Activated naive CD4-positive, alpha-beta T cell treated with anti-CD3 and anti-CD28 coated beads for 36 hours (primary cell): ENCODE results near the gene PIK3C2G. TPM values are rescaled to one million over a fixed set of nuclear protein-coding genes. Genes with fewer than 3 reads are reported as not detected.

Experiments used
- CTCF ChIA-PET: fragments of 350-600 bp; sonication (Branson Sonifier 250); formaldehyde crosslinking; loops from one replicate; lab custom pipeline; 2021; ENCODE audit warnings: antibody characterized with exemption; lab: Charles Lee
- DNase-seq: peaks from one replicate; pipeline ENCODE4 v3.0.0-alpha.2; 2020
- H3K27ac Mint-ChIP-seq: one replicate; pipeline ENCODE4 v1.8.0; 2021; ENCODE audit warnings: mild to moderate bottlenecking, mixed read lengths
- H3K27me3 Mint-ChIP-seq: one replicate; pipeline ENCODE4 v1.8.0; 2021; ENCODE audit warnings: low read depth, mixed read lengths
- H3K36me3 Mint-ChIP-seq: one replicate; pipeline ENCODE4 v1.8.0; 2021; ENCODE audit warnings: low read depth, mixed read lengths
- H3K4me1 Mint-ChIP-seq: one replicate; pipeline ENCODE4 v1.8.0; 2021; ENCODE audit warnings: low read depth, mixed read lengths
- H3K4me3 Mint-ChIP-seq: one replicate; pipeline ENCODE4 v1.8.0; 2021; ENCODE audit warnings: mild to moderate bottlenecking, moderate library complexity, mixed read lengths
- H3K9me3 Mint-ChIP-seq: one replicate; pipeline ENCODE4 v1.8.0; 2021; ENCODE audit warnings: mixed read lengths
- intact Hi-C: fragments of 100-400 bp; cut with micrococcal nuclease; formaldehyde crosslinking; loops from one replicate; pipeline ENCODE4 v1.15.1; 2023
- total RNA-seq, 2 experiments: library from RNA; stranded (reverse); gene quantifications; one replicate each; pipeline ENCODE4 v1.2.3, GENCODE V29; 2021

The PIK3C2G gene
- total RNA-seq, 2 experiments from 2014 or later, result not detected

DNA sequence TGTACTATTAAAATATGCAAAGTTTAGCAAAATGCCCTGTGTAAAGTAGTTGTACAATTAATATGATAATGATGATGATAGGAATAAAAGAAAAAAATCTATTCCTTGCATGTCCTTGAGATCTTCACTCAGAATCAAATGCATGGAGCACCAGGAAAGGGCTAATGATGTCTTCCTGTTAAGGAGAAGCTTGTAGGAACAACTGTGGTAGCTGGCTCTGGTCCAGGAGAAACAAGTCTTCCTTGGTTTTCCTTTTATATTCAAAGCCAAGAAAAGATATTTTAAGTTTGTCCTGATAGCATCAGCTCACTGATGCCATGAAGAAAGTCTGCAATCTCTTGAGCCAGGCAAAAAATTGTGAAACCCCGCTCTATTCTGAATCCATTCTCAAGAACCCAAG lies 138.9 kb downstream of the PIK3C2G start:
- H3K4me3 Mint-ChIP-seq, result no peak overlapping the region
- H3K27me3 Mint-ChIP-seq, result no peaks in the 10 kb centered on the region
- no peak overlapping the region for H3K27ac Mint-ChIP-seq
- peaks cover 8% of the 10 kb centered on the region for H3K9me3 Mint-ChIP-seq
- intact Hi-C loops, result no loop called here
- no peaks in the 10 kb centered on the region for H3K36me3 Mint-ChIP-seq
- DNase-seq, result no peak
- no peaks in the 10 kb centered on the region for H3K4me1 Mint-ChIP-seq
- CTCF ChIA-PET, result no interaction called here

DNA sequence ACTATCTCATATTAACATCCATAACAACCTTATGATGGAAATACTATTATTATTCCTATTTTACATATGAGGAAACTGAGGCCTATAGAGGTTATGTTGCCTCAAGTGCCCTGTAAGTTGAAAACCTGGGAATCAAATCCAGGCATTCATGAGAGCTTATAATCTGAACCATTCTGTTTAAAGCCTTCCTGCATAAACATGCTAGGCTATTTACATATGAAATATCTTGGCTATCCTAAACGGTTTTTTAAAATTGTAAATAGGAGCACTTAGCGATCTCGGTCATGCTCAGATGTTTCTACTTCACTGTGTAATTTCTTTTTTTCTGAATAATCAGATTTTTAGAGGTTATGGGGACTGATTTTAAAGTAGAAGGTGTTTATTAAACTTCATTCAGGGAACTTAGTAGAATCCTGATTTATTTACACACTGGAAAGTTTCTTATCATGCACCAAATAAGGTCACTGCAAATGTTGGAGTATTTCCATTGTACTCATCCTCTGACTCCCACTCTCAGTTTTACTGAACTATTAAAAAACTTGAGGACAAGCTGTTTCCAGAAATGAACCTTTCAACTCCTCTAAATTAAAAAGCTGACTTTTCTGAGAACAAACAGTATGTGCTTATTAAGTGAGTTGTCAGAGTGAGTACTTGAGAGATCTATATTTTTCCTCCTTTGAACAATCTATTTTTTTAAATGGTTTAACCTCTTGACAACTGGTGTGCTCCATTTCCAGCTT lies 141.7 kb downstream of the PIK3C2G start:
- intact Hi-C loops, result no loop called here
- Mint-ChIP-seq H3K4me1 (no peaks in the 10 kb centered on the region), H3K4me3 (no peak overlapping the region), H3K27me3 (no peaks in the 10 kb centered on the region), H3K9me3 (peaks cover 17% of the 10 kb centered on the region), H3K36me3 (no peaks in the 10 kb centered on the region), H3K27ac (no peak overlapping the region)
- DNase-seq, result no peak
- CTCF ChIA-PET, result no interaction called here

DNA sequence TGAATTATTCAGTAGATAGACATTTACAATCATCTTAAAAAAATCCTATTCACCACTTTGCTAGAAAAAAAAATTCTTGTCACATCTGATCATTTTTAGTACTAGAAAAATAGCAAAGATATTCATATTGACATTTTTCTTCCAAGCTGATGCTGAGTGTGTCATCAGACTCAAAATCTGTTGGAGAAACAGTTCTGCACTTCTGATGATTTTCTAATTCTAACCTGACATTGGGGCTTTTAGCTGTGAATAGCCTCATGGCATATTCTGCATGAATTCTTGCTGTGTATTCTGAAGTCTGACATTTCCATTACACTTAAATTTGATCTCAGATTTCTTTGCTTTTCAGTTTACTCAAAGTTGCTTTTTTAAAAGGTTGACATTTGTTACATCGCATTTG lies 150.1 kb downstream of the PIK3C2G start:
- intact Hi-C loops, result no loop called here
- no peak for DNase-seq
- CTCF ChIA-PET, result no interaction called here
- Mint-ChIP-seq H3K27ac (no peak overlapping the region), H3K27me3 (no peaks in the 10 kb centered on the region), H3K36me3 (no peaks in the 10 kb centered on the region), H3K4me1 (no peaks in the 10 kb centered on the region), H3K9me3 (peaks cover 11% of the 10 kb centered on the region), H3K4me3 (no peak overlapping the region)

DNA sequence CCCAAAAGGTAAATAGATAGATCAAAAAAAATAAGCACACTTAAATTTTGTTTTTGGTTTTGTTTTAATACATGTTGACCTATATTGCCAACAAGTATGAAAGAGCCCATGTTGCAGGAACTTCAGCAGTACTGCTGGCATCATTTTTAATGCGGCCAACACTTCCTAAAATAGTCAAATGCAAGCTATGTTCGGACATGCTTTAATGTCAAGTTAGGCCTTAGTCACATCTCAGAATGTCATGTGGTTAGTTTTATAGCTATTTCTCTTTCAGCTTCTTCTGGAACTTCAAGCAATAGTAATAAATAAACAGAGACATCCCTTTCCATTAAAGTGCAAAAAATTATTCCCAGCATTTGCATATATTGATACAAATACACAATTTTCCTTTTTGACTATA lies 153.4 kb downstream of the PIK3C2G start:
- peaks cover 5% of the 10 kb centered on the region for H3K9me3 Mint-ChIP-seq
- CTCF ChIA-PET, result no interaction called here
- H3K4me3 Mint-ChIP-seq, result no peak overlapping the region
- H3K4me1 Mint-ChIP-seq, result no peaks in the 10 kb centered on the region
- no peak for DNase-seq
- intact Hi-C loops, result no loop called here
- H3K27me3 Mint-ChIP-seq, result no peaks in the 10 kb centered on the region
- no peak overlapping the region for H3K27ac Mint-ChIP-seq
- no peaks in the 10 kb centered on the region for H3K36me3 Mint-ChIP-seq

DNA sequence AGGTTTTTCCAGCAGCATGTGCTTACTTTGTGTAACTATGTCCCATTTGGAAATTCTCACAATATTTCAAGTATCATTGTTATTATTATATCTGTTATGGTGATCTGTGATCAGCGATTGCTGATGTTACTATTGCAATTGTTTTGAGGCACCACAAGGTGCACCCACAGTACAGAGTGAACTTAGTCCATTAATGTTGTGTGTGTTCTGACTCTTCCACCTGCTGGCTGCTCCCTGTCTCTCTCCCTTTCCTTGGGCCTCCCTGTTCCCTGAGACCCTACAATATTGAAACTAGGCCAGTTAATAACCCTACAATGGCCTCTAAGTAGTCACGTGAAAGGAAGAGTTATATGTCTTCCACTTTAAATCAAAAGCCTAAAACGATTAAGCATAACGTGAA lies 153.9 kb downstream of the PIK3C2G start:
- no peak overlapping the region for H3K4me3 Mint-ChIP-seq
- peaks cover 2% of the 10 kb centered on the region for H3K9me3 Mint-ChIP-seq
- no peaks in the 10 kb centered on the region for H3K36me3 Mint-ChIP-seq
- CTCF ChIA-PET, result no interaction called here
- H3K27ac Mint-ChIP-seq, result no peak overlapping the region
- DNase-seq, result no peak
- H3K4me1 Mint-ChIP-seq, result no peaks in the 10 kb centered on the region
- no peaks in the 10 kb centered on the region for H3K27me3 Mint-ChIP-seq
- intact Hi-C loops, result no loop called here

DNA sequence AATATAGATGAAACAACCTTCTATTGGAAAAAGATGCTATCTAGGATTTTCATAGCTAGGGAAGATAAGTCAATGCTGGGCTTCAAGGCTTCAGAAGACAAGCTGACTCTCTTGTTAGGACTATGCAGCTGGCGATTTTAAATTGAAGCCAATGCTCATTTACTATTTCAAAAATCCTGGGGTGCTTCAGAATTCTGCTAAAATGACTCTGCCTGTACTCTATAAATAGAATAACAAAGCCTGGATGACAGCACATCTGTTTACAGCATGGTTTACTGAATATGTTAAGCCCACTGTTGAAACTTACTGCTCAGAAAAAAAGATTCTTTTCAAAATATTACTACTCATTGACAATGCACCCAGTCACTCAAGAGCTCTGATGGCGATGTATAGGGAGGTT lies 155.1 kb downstream of the PIK3C2G start:
- CTCF ChIA-PET, result no interaction called here

DNA sequence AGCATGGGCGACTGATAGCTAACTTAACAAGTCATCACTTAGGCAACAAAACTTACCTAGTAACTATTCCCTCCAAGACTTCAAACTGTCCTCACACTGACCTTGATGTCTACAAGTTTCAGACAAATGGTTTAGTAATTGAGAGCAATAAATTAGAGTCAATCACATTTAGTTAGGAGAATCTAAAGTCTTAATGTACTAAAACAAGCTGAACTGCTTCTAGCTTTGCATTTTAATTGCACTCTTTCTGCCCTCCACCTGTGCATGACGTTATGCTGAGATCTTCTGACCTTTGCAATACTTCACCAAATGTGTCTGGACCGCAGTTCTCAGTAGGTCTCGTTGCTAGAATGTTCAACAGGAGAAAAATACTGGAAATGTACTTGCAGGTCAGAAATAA lies 158.0 kb downstream of the PIK3C2G start:
- no peak for DNase-seq
- Mint-ChIP-seq H3K4me1 (no peaks in the 10 kb centered on the region), H3K27me3 (no peaks in the 10 kb centered on the region), H3K9me3 (peaks cover 5% of the 10 kb centered on the region), H3K4me3 (no peak overlapping the region), H3K36me3 (no peaks in the 10 kb centered on the region), H3K27ac (no peak overlapping the region)
- intact Hi-C loops, result no loop called here
- CTCF ChIA-PET, result no interaction called here

More for the DNA sequence above, 155.1 kb downstream of the PIK3C2G start:
- Mint-ChIP-seq H3K36me3 (no peaks in the 10 kb centered on the region), H3K27ac (no peak overlapping the region), H3K9me3 (peaks cover 2% of the 10 kb centered on the region), H3K27me3 (no peaks in the 10 kb centered on the region), H3K4me3 (no peak overlapping the region), H3K4me1 (no peaks in the 10 kb centered on the region)
- intact Hi-C loops, result no loop called here
- no peak for DNase-seq

DNA sequence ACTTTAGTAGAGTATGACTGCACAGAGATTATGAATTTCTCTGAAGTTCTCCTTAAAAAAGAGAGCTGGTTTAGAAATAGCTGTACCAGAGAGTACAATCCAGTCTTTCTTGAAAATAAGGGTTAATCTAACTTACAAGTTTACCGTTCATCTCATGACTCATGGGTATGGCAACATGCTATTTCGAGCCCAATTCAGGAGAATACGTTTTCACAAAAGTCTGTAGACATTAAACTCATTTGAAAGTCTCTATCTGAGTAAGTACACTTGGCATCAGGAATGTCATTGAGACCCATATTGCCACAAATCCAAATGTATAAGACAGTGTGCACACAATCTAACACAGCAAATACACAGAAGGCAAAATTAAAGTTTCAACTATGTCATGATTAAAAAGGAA lies 160.5 kb downstream of the PIK3C2G start:
- CTCF ChIA-PET, result no interaction called here
- no peak overlapping the region for H3K27ac Mint-ChIP-seq

DNA sequence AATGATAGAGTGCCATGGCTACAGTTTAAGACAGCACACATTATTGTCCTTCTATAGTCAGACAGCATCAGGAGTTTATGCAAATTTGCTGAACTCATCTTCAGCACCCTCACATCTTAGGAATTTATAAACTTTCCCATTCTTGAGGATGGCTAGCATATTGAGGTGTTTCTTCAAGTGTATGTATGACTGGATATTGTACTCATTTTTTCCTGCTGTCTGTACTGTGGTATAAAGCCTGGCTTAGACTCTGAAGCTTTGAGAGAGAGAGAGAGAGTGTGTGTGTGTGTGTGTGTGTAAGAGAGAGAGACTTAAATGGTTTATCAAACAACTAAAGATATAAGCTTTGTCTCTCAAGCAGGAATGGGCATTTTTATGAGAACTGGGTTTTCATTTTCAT lies 161.6 kb downstream of the PIK3C2G start:
- H3K4me1 Mint-ChIP-seq, result no peaks in the 10 kb centered on the region
- H3K36me3 Mint-ChIP-seq, result no peaks in the 10 kb centered on the region
- CTCF ChIA-PET, result no interaction called here
- no peak overlapping the region for H3K4me3 Mint-ChIP-seq
- H3K27ac Mint-ChIP-seq, result no peak overlapping the region
- no peak for DNase-seq
- H3K9me3 Mint-ChIP-seq, result peaks cover 6% of the 10 kb centered on the region
- intact Hi-C loops, result no loop called here
- H3K27me3 Mint-ChIP-seq, result no peaks in the 10 kb centered on the region

More for the DNA sequence above, 160.5 kb downstream of the PIK3C2G start:
- intact Hi-C loops, result no loop called here
- Mint-ChIP-seq H3K4me3 (no peak overlapping the region), H3K27me3 (no peaks in the 10 kb centered on the region), H3K9me3 (peaks cover 8% of the 10 kb centered on the region), H3K36me3 (no peaks in the 10 kb centered on the region), H3K4me1 (no peaks in the 10 kb centered on the region)
- DNase-seq, result no peak

DNA sequence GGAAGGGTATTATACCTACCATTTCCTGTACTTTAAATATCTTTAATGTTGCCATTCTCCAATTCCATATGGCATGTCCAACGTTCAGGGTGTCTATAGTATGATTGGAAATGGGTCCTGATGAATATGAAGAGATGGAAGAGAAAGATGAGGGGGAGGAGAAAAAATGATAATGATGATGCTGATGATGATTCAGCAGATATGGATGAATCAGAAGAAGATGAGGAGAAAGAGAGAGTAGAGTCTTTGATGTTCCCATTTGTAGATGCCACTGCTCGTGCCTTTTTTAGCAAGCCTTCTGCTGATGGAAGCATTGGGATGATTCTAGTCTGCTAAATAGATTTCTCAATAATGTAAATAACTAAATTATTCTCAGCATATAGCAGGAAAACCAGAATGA lies 163.5 kb downstream of the PIK3C2G start:
- DNase-seq, result no peak
- Mint-ChIP-seq H3K27ac (no peak overlapping the region), H3K4me1 (no peaks in the 10 kb centered on the region), H3K36me3 (no peaks in the 10 kb centered on the region), H3K4me3 (no peak overlapping the region), H3K9me3 (peaks cover 6% of the 10 kb centered on the region), H3K27me3 (no peaks in the 10 kb centered on the region)
- CTCF ChIA-PET, result no interaction called here
- intact Hi-C loops, result no loop called here

DNA sequence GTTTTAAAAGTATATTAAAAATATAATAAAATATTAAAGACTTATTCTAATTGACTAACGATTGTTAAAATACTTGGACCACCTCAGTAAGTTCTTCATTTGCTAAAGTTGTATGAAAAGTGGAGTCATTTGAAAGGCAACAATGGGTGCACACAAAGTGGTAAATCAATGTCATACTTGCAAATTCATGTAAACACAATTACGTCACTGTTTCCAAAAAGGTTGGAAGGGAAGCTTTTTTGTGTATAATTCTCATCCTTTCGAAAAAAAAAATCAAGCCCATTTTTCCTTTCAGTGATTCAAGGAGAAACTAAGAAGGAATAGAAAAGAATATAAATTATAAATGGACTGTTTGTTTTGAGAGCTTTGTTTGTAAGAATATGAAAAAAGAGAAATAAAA lies 166.2 kb downstream of the PIK3C2G start:
- peaks cover 6% of the 10 kb centered on the region for H3K9me3 Mint-ChIP-seq
- no peaks in the 10 kb centered on the region for H3K27me3 Mint-ChIP-seq
- H3K27ac Mint-ChIP-seq, result no peak overlapping the region
- H3K36me3 Mint-ChIP-seq, result no peaks in the 10 kb centered on the region
- no peak for DNase-seq
- no peak overlapping the region for H3K4me3 Mint-ChIP-seq
- intact Hi-C loops, result no loop called here
- no peaks in the 10 kb centered on the region for H3K4me1 Mint-ChIP-seq
- CTCF ChIA-PET, result interaction anchor here (0.9 kb wide), 1 partner anchor 759 kb away, joined by 5 read pairs; no protein-coding TSS in a partner anchor

DNA sequence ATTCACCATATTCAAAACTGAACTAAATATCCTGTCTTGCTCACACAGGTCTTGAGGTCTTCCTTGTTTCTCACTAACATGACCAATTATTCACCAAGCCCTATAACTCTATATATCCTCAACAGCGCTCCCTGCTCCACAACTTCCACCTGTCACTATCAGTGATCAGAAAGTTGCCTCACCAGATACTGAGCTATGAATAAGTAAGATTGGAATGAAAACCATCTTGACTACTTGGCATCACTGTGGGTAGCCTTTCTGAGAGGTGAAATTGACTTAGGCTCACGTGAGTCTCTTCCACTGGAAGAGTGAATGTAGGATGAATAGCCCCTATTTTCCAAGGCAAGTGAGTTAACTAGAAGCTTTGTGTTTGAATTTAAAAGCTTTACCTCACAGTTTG lies 167.1 kb downstream of the PIK3C2G start:
- no peak for DNase-seq
- intact Hi-C loops, result no loop called here
- no peak overlapping the region for H3K27ac Mint-ChIP-seq
- no peak overlapping the region for H3K4me3 Mint-ChIP-seq
- H3K27me3 Mint-ChIP-seq, result no peaks in the 10 kb centered on the region
- CTCF ChIA-PET, result interaction anchor here (0.9 kb wide), 1 partner anchor 758 kb away, joined by 5 read pairs; no protein-coding TSS in a partner anchor
- H3K4me1 Mint-ChIP-seq, result no peaks in the 10 kb centered on the region
- H3K9me3 Mint-ChIP-seq, result peaks cover 5% of the 10 kb centered on the region
- H3K36me3 Mint-ChIP-seq, result no peaks in the 10 kb centered on the region

DNA sequence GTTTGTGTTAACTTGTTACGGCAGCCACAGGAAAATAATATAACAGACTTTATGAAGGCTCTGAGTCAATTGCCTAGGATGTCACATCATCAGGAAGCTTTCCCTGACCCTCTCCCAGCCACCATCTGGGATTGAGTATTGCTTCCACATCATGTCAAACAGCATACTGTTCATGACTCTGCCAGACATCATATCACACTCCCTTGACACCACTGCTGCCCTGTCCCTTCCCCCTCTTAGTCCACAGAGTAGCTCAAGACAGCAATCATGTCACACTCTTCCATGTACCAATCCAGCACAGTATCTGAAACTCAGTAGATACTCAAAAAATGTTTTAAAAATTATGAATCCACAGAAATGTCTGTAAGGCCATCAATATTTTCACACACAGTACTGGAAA lies 168.0 kb downstream of the PIK3C2G start:
- DNase-seq, result no peak
- intact Hi-C loops, result no loop called here
- CTCF ChIA-PET, result interaction anchor here (0.6 kb wide), 1 partner anchor 96 kb away, joined by 3 read pairs; no protein-coding TSS in a partner anchor
- Mint-ChIP-seq H3K27ac (no peak overlapping the region), H3K4me1 (no peaks in the 10 kb centered on the region), H3K4me3 (no peak overlapping the region), H3K9me3 (peaks cover 5% of the 10 kb centered on the region), H3K36me3 (no peaks in the 10 kb centered on the region), H3K27me3 (no peaks in the 10 kb centered on the region)
